SK-N-SH treated with all-trans-retinoic acid at 6 μM for 48 hours (cell line): ENCODE measurements around the gene MOK.
"Not testable (repeated sequence)": the region's sequence is repeated elsewhere in the genome, so short reads cannot be mapped to it uniquely, and the experiment has no call there.

Source experiments
- ATAC-seq: fragments of 200-7000 bp; cut with Tn5 transposase; 3 replicates; pipeline ENCODE4 v1.9.1; 2020; ENCODE audit warnings: mild to moderate bottlenecking, moderate library complexity
- ARNTL ChIP-seq: fragments of 450-650 bp; formaldehyde crosslinking; IDR thresholded peaks from 2 replicates; pipeline ENCODE4 v1.5.0; 2020; ENCODE audit warnings: low read depth, mild to moderate bottlenecking, moderate library complexity, borderline replicate concordance
- BACH2 ChIP-seq: fragments of 250-450 bp; sonication (Bioruptor Pico); IDR thresholded peaks from 2 replicates; pipeline ENCODE4 v1.9.0; 2021; ENCODE audit warnings: mild to moderate bottlenecking, borderline replicate concordance
- CREB5 ChIP-seq: fragments of 250-450 bp; sonication (Bioruptor Pico); IDR thresholded peaks from 2 replicates; pipeline ENCODE4 v1.5.1; 2020; ENCODE audit warnings: low read depth, mild to moderate bottlenecking, moderate library complexity
- CSDC2 ChIP-seq: fragments of 250-450 bp; sonication (Bioruptor Pico); IDR thresholded peaks from 2 replicates; pipeline ENCODE4 v1.5.0; 2020; ENCODE audit warnings: mild to moderate bottlenecking, moderate library complexity
- CSRNP3 ChIP-seq: fragments of 250-450 bp; sonication (Bioruptor Pico); IDR thresholded peaks from 2 replicates; pipeline ENCODE4 v1.5.1; 2021; ENCODE audit warnings: mild to moderate bottlenecking, moderate library complexity
- ESRRG ChIP-seq: fragments of 250-450 bp; sonication (Bioruptor Pico); IDR thresholded peaks from 2 replicates; pipeline ENCODE4 v1.6.1; 2021; ENCODE audit warnings: mild to moderate bottlenecking
- GLIS3 ChIP-seq: fragments of 250-450 bp; sonication (Bioruptor Pico); IDR thresholded peaks from 2 replicates; pipeline ENCODE4 v1.5.0; 2020; ENCODE audit warnings: mild to moderate bottlenecking, moderate library complexity
- ISL1 ChIP-seq: fragments of 250-450 bp; sonication (Bioruptor Pico); IDR thresholded peaks from 2 replicates; pipeline ENCODE4 v2.1.2; 2022; ENCODE audit warnings: mild to moderate bottlenecking, moderate library complexity
- OSR1 ChIP-seq: fragments of 250-450 bp; sonication (Bioruptor Pico); IDR thresholded peaks from 2 replicates; pipeline ENCODE4 v1.8.0; 2022; ENCODE audit warnings: moderate library complexity, mild to moderate bottlenecking, inconsistent platforms
- PPARA ChIP-seq: fragments of 250-450 bp; sonication (Bioruptor Pico); IDR thresholded peaks from 2 replicates; pipeline ENCODE4 v1.5.0; 2020; ENCODE audit warnings: mild to moderate bottlenecking, borderline replicate concordance
- RARB ChIP-seq: fragments of 250-450 bp; sonication (Bioruptor Pico); IDR thresholded peaks from 2 replicates; pipeline ENCODE4 v1.8.0; 2021; ENCODE audit warnings: mild to moderate bottlenecking, moderate library complexity
- SNAI2 ChIP-seq: fragments of 250-450 bp; sonication (Bioruptor Pico); IDR thresholded peaks from 2 replicates; pipeline ENCODE4 v1.5.0; 2020; ENCODE audit warnings: mild to moderate bottlenecking, moderate library complexity
- TCF4 ChIP-seq: fragments of 250-450 bp; sonication (Bioruptor Pico); IDR thresholded peaks from 2 replicates; pipeline ENCODE4 v1.8.0; 2021; ENCODE audit warnings: mild to moderate bottlenecking, moderate library complexity, borderline replicate concordance
- TOX ChIP-seq: fragments of 250-450 bp; sonication (Bioruptor Pico); IDR thresholded peaks from 2 replicates; pipeline ENCODE4 v1.8.0; 2021; ENCODE audit warnings: mild to moderate bottlenecking, moderate library complexity, borderline replicate concordance
- TSHZ2 ChIP-seq: fragments of 250-450 bp; sonication (Bioruptor Pico); IDR thresholded peaks from 2 replicates; pipeline ENCODE4 v1.5.0; 2020; ENCODE audit warnings: mild to moderate bottlenecking, moderate library complexity
- ZC3H10 ChIP-seq: fragments of 250-450 bp; sonication (Bioruptor Pico); IDR thresholded peaks from 2 replicates; pipeline ENCODE4 v1.5.1; 2021; ENCODE audit warnings: mild to moderate bottlenecking, moderate library complexity
- ZFP3 ChIP-seq: fragments of 250-450 bp; sonication (Bioruptor Pico); IDR thresholded peaks from 2 replicates; pipeline ENCODE4 v1.5.0; 2020; ENCODE audit warnings: mild to moderate bottlenecking, moderate library complexity
- ZFP30 ChIP-seq: fragments of 450-650 bp; formaldehyde crosslinking; IDR thresholded peaks from 2 replicates; pipeline ENCODE4 v1.5.0; 2022; ENCODE audit warnings: mild to moderate bottlenecking, moderate library complexity
- ZNF565 ChIP-seq: fragments of 450-650 bp; formaldehyde crosslinking; conservative IDR thresholded peaks from 2 replicates; pipeline ENCODE4 v1.5.0; 2020; ENCODE audit warnings: low read depth, mild to moderate bottlenecking, moderate library complexity
- ZNF70 ChIP-seq: fragments of 450-650 bp; formaldehyde crosslinking; IDR thresholded peaks from 2 replicates; pipeline ENCODE4 v1.5.0; 2020; ENCODE audit warnings: mild to moderate bottlenecking, moderate library complexity
- ZNF8 ChIP-seq: fragments of 450-650 bp; formaldehyde crosslinking; IDR thresholded peaks from 2 replicates; pipeline ENCODE4 v1.5.0; 2020; ENCODE audit warnings: mild to moderate bottlenecking, moderate library complexity
- TF ChIP-seq, protein P1 (sequence below): fragments of 250-450 bp; sonication (Bioruptor Pico); IDR thresholded peaks from 2 replicates; pipeline ENCODE4 v1.8.0; 2020; ENCODE audit warnings: mild to moderate bottlenecking, moderate library complexity, borderline replicate concordance
- TF ChIP-seq, protein P2 (sequence below): fragments of 250-450 bp; sonication (Bioruptor Pico); IDR thresholded peaks from 2 replicates; pipeline ENCODE4 v1.8.0; 2021; ENCODE audit warnings: low read depth, mild to moderate bottlenecking, moderate library complexity, borderline replicate concordance

The MOK gene

GRCh38 chr14:102303664-102304063 lies 1.3 kb downstream of the MOK start:
- TF ChIP-seq ARNTL (CRISPR knock-in tag) (no peak), ESRRG (no peak), ZFP3 (CRISPR knock-in tag) (no peak), OSR1 (CRISPR knock-in tag) (no peak), ZNF565 (CRISPR knock-in tag) (no peak), CSRNP3 (no peak), ZFP30 (CRISPR knock-in tag) (no peak), ZC3H10 (CRISPR knock-in tag) (no peak), RARB (CRISPR knock-in tag) (no peak), SNAI2 (CRISPR knock-in tag) (no peak), TSHZ2 (CRISPR knock-in tag) (no peak), ZNF70 (CRISPR knock-in tag) (no peak), TOX (no peak), GLIS3 (CRISPR knock-in tag) (no peak), TCF4 (no peak)
- TF ChIP-seq, protein P1, sequence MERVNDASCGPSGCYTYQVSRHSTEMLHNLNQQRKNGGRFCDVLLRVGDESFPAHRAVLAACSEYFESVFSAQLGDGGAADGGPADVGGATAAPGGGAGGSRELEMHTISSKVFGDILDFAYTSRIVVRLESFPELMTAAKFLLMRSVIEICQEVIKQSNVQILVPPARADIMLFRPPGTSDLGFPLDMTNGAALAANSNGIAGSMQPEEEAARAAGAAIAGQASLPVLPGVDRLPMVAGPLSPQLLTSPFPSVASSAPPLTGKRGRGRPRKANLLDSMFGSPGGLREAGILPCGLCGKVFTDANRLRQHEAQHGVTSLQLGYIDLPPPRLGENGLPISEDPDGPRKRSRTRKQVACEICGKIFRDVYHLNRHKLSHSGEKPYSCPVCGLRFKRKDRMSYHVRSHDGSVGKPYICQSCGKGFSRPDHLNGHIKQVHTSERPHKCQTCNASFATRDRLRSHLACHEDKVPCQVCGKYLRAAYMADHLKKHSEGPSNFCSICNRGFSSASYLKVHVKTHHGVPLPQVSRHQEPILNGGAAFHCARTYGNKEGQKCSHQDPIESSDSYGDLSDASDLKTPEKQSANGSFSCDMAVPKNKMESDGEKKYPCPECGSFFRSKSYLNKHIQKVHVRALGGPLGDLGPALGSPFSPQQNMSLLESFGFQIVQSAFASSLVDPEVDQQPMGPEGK (CRISPR knock-in tag) = no peak
- TF ChIP-seq, protein P2, sequence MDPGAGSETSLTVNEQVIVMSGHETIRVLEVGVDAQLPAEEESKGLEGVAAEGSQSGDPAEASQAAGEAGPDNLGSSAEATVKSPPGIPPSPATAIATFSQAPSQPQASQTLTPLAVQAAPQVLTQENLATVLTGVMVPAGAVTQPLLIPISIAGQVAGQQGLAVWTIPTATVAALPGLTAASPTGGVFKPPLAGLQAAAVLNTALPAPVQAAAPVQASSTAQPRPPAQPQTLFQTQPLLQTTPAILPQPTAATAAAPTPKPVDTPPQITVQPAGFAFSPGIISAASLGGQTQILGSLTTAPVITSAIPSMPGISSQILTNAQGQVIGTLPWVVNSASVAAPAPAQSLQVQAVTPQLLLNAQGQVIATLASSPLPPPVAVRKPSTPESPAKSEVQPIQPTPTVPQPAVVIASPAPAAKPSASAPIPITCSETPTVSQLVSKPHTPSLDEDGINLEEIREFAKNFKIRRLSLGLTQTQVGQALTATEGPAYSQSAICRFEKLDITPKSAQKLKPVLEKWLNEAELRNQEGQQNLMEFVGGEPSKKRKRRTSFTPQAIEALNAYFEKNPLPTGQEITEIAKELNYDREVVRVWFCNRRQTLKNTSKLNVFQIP (CRISPR knock-in tag) = no peak
- ATAC-seq = no peak

GRCh38 chr14:102298303-102299070 lies 6.5 kb downstream of the MOK start:
- ATAC-seq = not testable (repeated sequence)

DNA sequence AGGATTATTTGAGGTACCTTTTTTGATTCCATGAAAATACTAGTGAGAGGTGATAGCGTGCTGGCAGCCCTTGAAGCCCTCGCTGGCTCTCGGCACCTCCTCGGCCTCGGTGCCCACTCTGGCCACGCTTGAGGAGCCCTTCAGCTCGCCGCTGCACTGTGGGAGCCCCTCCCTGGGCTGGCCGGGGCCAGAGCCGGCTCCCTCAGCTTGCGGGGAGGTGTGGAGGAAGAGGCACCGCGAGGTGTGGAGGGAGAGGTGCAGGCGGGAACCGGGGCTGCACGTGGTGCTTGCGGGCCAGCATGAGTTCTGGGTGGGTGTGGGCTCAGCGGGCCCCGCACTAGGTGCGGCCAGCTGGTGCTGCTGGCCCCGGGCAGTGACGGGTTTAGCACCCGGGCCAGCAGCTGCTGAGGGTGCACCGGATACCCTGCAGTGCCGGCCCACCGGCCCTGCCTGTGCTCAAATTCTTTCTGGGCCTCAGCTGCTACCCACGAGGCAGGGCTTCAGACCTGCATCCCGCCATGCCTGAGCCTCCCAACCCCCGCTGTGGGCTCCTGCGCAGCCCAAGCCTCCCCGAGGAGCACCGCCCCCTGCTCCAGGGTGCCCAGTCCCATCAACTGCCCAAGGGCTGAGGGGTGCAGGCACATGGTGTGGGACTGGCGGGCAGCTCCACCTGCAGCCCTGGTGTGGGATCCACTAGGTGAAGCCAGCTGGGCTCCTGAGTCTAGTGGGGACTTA lies 7.4 kb downstream of the MOK start:
- no peak for ATAC-seq
- TF ChIP-seq ISL1 (CRISPR knock-in tag) = no peak
- TF ChIP-seq, protein P1 (CRISPR knock-in tag) = no peak
- TF ChIP-seq BACH2 (CRISPR knock-in tag) = no peak
- no peak for TF ChIP-seq SNAI2 (CRISPR knock-in tag)
- TF ChIP-seq ZNF70 (CRISPR knock-in tag) = no peak
- TF ChIP-seq CREB5 (CRISPR knock-in tag) = no peak
- no peak for TF ChIP-seq TCF4
- TF ChIP-seq ZFP3 (CRISPR knock-in tag) = no peak
- no peak for TF ChIP-seq RARB (CRISPR knock-in tag)
- TF ChIP-seq ZFP30 (CRISPR knock-in tag) = no peak
- TF ChIP-seq PPARA (CRISPR knock-in tag) = no peak
- no peak for TF ChIP-seq ZNF8 (CRISPR knock-in tag)
- TF ChIP-seq ZC3H10 (CRISPR knock-in tag) = no peak
- TF ChIP-seq CSDC2 (CRISPR knock-in tag) = no peak
- no peak for TF ChIP-seq ESRRG
- TF ChIP-seq GLIS3 (CRISPR knock-in tag) = no peak
- TF ChIP-seq TOX = no peak
